Activated CD4-positive, alpha-beta T cell treated with anti-CD3 and anti-CD28 coated beads for 1 hour (primary cell): Measurements from ENCODE around the gene CBX6.
"Not testable (repeated sequence)": the region's sequence is repeated elsewhere in the genome, so short reads cannot be mapped to it uniquely, and the experiment has no call there.

Experiments
- DNase-seq: peaks from one replicate; pipeline ENCODE4 v3.0.0-alpha.2; 2020

Gene CBX6

DNA sequence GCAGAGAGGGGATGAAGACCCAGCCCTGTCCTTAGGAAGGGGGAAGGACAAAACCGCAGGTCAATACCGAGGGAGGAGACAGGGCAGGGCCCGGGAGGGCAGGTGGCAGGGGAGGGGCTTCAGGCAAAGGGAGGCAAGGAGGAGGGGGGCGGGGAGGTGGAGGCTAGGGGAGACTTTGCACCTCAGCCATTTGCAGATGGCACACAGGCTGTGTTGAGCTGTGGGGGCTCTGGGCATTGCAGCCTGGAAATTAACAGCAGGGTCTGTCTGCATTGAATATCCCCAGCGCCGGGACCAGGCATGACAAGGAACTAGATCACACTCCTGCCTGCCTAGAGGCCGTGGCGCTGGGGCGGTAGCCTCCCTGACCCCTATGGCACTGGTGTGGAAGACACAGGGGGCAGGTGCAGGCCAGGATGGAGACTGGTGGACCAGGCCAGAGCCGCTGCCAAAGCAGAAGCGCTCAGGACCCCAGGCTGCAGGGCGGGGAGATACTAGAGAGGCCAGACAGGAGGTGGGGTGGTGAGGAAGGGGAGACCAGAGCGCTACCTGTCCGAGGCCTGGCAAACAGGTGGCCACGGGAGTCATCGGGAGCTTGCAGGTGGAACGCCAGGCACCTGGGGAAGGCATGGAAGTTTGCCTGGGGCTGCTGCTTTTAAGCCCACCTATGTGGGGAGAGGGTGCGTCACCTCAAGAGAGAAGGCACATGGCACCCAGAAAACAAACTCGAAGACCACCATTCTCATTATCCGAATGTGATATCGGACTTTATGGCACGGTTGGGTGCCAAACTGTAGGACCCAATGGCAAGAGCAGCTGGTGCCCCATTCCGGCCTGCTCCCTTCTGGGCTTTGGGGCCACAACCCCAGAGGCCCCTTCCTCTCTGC is 11.5 kb downstream of the CBX6 start:
- DNase-seq = no peak

- DNase-seq = no peak
Observed at GRCh38 chr22:38859581-38860282, 12.3 kb downstream of the CBX6 start.

DNA sequence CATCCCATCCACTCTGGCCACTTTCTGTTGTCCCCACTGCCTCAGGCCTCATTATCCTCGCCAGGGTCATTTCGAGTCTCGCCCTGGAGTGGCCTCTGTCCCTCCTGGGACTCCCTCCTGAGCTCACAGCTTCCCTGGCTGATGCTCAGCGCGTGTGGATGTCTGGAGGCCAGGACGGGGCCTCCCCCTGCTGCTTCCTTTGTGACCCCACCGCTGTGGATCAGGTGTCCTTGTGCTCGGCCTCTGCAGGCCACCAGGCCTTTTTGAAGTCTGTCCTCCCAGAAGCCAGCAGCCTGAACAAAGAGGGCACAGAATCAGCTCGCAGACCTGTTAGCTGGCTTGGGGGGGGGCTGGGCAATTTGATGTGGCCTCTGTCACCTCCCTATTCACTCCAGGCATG is 13.5 kb downstream of the CBX6 start:
- no peak for DNase-seq

DNA sequence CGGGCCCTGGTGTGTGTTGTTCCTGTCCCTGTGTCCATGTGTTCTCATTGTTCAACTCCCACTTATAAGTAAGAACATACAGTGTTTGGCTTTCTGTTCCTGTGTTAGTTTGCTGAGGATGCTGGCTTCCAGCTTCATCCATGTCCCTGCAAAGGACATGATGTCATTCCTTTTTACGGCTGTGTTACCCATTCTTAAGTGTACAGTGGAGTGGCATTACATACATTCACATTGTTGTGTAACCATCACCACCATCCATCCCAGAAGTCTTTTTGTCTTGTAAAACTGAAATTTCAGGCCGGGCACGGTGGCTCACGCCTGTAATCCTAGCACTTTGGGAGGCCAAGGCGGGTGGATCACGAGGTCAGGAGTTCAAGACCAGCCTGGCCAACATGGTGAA is 17.5 kb downstream of the CBX6 start:
- DNase-seq = not testable (repeated sequence)

GRCh38 chr22:38853883-38854282 is 18.1 kb downstream of the CBX6 start:
- DNase-seq = not testable (repeated sequence)

GRCh38 chr22:38853196-38853651 is 18.8 kb downstream of the CBX6 start:
- no peak for DNase-seq

DNA sequence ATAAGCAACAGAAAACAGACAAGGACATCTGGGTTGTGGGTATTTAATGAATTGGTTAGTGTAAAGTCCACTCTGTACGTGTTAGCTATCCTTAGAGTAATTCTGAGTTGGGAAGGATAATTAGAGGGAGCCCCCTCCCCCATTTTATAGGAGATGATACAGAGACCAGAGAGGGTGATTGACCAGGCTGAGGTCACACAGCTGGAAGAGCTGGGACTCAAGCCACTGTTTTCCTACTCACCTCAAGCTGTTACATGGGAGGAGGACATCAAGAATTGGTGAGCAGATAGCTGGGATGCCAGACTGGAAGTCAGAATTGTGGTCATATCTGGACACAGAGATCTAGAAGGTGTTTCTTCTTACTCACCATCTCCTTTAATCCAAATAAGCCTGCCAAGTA is 19.5 kb downstream of the CBX6 start:
- no peak for DNase-seq

DNA sequence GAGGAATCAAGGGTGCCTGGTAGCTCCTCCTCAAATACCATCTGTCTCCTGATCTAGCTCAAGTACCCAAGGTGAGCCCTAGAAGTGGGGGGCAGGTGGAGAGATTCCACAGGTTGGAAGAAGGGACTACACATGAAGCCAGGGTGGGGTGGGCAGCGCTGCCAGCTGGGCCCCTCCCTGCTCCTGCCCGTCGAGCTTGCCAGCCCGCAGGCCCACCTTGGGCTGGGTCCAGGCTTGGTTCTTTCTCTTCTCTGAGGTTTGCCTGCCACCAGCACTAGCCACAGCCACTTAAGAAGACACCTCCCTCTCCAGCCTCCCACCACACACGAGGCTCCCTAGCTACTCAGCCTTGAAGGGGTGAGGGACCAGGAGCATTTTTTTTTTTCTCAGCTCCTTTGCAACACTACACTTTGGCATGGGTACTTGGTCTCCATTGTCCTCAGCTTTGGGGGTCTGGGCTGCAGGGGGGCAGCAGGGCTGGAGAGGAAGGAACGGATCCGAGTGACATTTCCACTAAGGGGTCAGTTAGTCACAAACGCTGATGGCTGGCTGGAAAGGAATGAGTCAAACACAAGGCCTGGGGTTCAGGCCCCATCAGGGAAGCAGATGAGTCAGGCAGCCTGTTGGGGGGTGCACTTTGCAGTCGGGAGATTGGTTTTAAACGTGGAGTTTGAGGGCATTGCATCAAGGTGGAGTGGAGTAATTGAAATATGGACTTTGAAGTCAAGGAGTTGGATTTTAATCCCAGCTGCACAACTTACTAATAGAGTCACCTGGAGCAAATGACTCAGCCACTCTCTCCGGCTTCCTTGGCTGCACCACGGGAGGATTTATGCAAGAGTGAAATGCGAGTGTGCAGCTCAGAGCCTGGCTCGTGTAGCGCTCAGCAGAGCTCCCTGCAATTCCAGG is 20.8 kb downstream of the CBX6 start:
- no peak for DNase-seq

DNA sequence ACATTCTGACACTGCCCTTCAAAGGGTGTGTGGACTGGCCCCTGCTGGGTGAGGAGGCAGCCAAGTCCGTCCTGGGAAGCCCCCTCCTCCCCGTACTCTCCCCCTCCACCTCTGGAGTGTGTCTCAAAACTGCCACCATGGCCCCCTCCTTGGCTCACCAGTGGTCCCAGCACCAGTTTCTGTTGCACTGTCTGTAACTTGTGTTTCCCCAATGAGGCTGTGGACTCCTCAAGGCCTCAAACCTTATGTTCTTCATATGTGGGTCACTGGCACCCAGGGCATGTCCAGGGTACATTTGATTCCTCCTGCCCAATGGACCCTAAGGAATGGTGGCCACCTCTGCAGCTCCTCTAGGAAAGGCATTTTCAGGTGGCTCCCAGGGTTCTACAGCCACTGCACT is 21.6 kb downstream of the CBX6 start:
- DNase-seq = no peak

- no peak for DNase-seq
Observed at GRCh38 chr22:38849811-38850210, 22.2 kb downstream of the CBX6 start.

- DNase-seq = no peak
Observed at GRCh38 chr22:38846412-38846811, 25.6 kb downstream of the CBX6 start.

- DNase-seq = no peak
Observed at GRCh38 chr22:38845004-38845740, 26.8 kb downstream of the CBX6 start.

GRCh38 chr22:38844315-38845003 is 27.6 kb downstream of the CBX6 start:
- no peak for DNase-seq

DNA sequence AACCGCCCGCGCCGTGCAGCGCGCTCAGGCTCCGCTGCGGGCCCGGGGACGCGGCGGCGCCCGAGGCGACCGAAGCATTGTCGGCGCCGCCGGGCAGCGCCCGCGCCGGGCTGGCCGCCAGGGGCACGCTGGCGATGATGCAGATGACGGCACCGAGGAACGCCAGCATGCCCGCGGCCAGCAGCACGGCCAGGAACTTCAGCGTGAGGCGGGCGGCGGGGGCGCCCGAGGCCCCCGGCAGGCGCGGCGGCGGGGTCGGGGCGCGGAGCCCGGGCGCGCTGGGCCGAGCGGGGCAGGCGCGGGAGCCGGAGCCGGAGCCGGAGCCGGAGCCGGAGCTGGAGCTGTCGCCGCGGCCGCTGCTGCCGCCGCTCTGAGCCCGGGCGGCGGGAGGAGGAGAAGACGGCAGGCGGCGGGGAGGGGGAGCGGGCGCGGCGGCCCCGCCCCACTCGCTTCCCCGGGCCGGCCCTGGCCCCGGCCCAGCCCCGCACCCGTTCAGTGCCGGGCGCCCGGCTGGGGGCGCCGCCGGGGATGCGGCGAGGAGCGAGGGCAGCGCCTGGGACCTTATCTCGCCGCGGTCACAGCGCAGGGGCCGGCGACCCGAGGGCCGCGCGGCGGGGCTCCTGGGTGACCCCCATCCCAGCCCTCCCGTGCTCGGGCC is 28.2 kb downstream of the CBX6 start, which contains the start of gene NPTXR:
Gene NPTXR, minus strand, starts transcription at position 372 of the 658 bp plus-strand sequence.
- peak; percentile 37 for DNase-seq

GRCh38 chr22:38843201-38843656 is 28.8 kb downstream of the CBX6 start:
- peak; percentile 34 for DNase-seq

DNA sequence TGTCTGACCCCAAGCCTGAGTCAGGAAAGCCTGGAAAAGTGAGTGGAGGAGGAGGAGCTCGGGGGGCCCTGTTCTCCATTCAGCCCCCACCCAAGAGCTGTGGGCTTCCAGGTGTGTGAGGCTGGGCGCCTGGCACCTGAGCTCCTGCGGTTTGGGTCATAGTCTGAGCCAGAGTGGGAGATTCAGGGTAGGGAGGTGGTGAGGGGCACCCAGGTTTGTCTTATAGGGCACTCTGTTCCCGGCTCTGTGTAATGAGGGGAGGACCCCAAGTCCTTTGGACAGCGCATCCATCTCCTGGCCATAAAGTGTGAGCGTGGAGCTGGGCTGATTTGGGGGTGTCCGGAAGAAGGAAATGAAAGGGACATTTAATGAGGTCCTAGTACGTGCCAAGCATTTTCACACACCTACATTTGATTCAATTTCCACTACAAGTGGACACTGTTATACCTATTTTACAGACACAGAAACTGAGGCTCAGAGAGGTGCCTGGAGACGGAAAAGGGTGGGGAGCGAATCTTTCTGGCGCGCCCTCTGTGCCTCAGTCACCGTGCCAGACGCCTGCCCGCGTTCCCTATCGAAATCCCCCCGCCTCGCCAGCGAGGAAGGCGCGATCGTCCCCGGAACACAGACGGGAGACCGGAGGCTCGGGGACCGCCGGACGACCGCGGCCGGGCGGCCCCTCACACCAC is 29.4 kb downstream of the CBX6 start:
- no peak for DNase-seq

DNA sequence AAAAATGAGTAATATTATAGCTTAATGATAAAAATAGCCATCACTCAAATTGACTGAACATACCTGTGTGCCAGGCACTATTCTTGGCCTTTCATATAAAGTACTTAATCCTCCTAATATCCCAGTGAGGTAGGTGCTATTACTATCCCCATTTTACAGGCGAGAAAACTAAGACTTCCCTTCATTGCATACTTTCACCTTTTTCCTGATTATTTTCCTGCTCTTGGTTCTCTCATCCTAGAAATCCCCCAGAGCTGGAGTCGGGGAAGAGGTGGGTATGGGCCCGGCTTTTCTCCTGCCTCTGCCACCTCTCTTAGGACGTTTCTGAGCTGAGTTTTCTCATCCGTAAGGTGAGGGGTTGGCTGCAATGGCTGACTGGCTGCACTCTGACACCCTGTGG is 30.4 kb downstream of the CBX6 start:
- DNase-seq = no peak

DNA sequence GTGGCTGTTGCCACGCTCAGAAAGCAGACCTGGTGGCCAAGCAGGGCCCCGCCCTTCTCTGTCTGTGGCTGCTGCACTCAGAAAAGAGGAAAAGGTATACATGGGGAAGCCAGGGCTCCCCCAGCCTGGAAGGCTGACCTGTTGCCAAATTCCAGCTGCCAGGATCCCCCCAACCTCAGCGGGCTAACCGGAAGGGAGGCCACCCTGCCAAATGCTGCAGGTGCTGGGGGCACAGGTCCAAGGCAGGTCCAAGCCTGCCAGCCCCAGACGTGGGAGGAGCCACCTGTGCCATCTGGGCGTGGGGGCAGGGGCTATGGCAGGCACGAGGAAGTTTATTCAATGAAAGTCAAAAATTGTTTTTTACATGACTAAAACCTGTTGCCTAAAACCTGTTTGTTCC is 30.8 kb downstream of the CBX6 start:
- DNase-seq = no peak

- no peak for DNase-seq
Observed at GRCh38 chr22:38840129-38840528, 31.9 kb downstream of the CBX6 start.

GRCh38 chr22:38839686-38840085 is 32.3 kb downstream of the CBX6 start:
- no peak for DNase-seq
